SK-N-SH (cell line): ENCODE data around the gene PEMT. TPM values are rescaled to one million over a fixed set of nuclear protein-coding genes. Genes with fewer than 3 reads are reported as not detected.

Experiments
- CTCF ChIA-PET: fragments of 300-600, 350-600 bp; formaldehyde crosslinking; extraction: SDS; loops from one replicate; lab custom pipeline; 2021; lab: Yijun Ruan, JAX
- POLR2A ChIA-PET: fragments of 350-600 bp; sonication (Branson Sonifier 250); formaldehyde crosslinking; extraction: SDS; loops from one replicate; lab custom pipeline; 2020; ENCODE audit warnings: antibody characterized with exemption, inconsistent platforms; lab: Yijun Ruan, JAX
- DNase-seq: peaks from one replicate; pipeline ENCODE4 v3.0.0; 2012
- H2AFZ ChIP-seq: fragments of 200-600 bp; sonication (generic); 2 replicates; pipeline ENCODE4 v1.8.1; 2016; ENCODE audit warnings: antibody characterized with exemption, mild to moderate bottlenecking, low read depth
- H3F3A ChIP-seq: fragments of 200-600 bp; sonication (generic); replicated peaks from 2 replicates; pipeline ENCODE3; 2016; ENCODE audit warnings: antibody characterized with exemption, mild to moderate bottlenecking; ENCODE audit not compliant: insufficient read depth
- H3K27ac ChIP-seq, 2 experiments: fragments of 200-500 bp in 1 of 2; fragments of 200-600 bp in 1 of 2; sonication (Bioruptor generic) in 1 of 2; sonication (generic), shearing (Covaris generic) in 1 of 2; 2 replicates each; pipeline versions ENCODE4 v1.5.1 to v1.6.1; 2014 to 2016; ENCODE audit warnings: low read depth in 2 of 2, inconsistent platforms in 1 of 2, low read length in 1 of 2, mild to moderate bottlenecking in 1 of 2, mixed read lengths in 1 of 2
- H3K27me3 ChIP-seq: fragments of 200-600 bp; sonication (generic), shearing (Covaris generic); 2 replicates; pipeline ENCODE4 v1.6.1; 2016; ENCODE audit warnings: mixed run types; ENCODE audit not compliant: insufficient read depth
- H3K36me3 ChIP-seq, 2 experiments: fragments of 200-500 bp in 1 of 2; fragments of 200-600 bp in 1 of 2; sonication (Bioruptor generic) in 1 of 2; sonication (generic) in 1 of 2; replicated peaks in 1 of 2; 2 replicates each; pipeline versions ENCODE3 to v1.5.1; 2014 to 2016; ENCODE audit warnings: low read length in 1 of 2, mild to moderate bottlenecking in 1 of 2; ENCODE audit not compliant: insufficient read depth in 2 of 2, control insufficient read depth in 1 of 2
- H3K4me1 ChIP-seq, 2 experiments: fragments of 200-500 bp in 1 of 2; fragments of 200-600 bp in 1 of 2; sonication (Bioruptor generic) in 1 of 2; sonication (generic), shearing (Covaris generic) in 1 of 2; 2 replicates each; pipeline versions ENCODE4 v1.5.1 to v1.6.1; 2014 to 2016; ENCODE audit warnings: low read depth in 1 of 2, low read length in 1 of 2, mixed run types in 1 of 2; ENCODE audit not compliant: insufficient read depth in 2 of 2, control insufficient read depth in 1 of 2
- H3K4me2 ChIP-seq: fragments of 200-600 bp; sonication (generic), shearing (Covaris generic); 2 replicates; pipeline ENCODE4 v1.6.1; 2017; ENCODE audit warnings: mixed run types
- H3K4me3 ChIP-seq, 2 experiments: fragments of 200-500 bp in 1 of 2; fragments of 200-600 bp in 1 of 2; sonication (Bioruptor generic) in 1 of 2; sonication (generic), shearing (Covaris generic) in 1 of 2; 2 replicates each; pipeline versions ENCODE4 v1.5.1 to v1.8.1; 2014 to 2016; ENCODE audit warnings: low read depth in 2 of 2, inconsistent platforms in 1 of 2, low read length in 1 of 2, mild to moderate bottlenecking in 1 of 2, mixed read lengths in 1 of 2, moderate library complexity in 1 of 2
- H3K79me2 ChIP-seq: fragments of 200-600 bp; sonication (generic); 2 replicates; pipeline ENCODE4 v1.8.1; 2017; ENCODE audit warnings: mild to moderate bottlenecking; ENCODE audit not compliant: insufficient read depth
- H3K9ac ChIP-seq: fragments of 200-600 bp; sonication (generic); 2 replicates; pipeline ENCODE4 v1.6.1; 2017; ENCODE audit warnings: mixed run types
- H3K9me2 ChIP-seq: fragments of 200-600 bp; sonication (generic); 2 replicates; pipeline ENCODE4 v1.6.1; 2017; ENCODE audit warnings: mixed run types
- H3K9me3 ChIP-seq: fragments of 200-600 bp; sonication (generic); 2 replicates; pipeline ENCODE4 v1.6.1; 2017; ENCODE audit warnings: mixed run types, mild to moderate bottlenecking, moderate library complexity
- H4K20me1 ChIP-seq: fragments of 200-600 bp; sonication (generic); 2 replicates; pipeline ENCODE4 v1.6.1; 2017; ENCODE audit warnings: mild to moderate bottlenecking, mixed run types; ENCODE audit not compliant: insufficient read depth
- EP300 ChIP-seq, 2 experiments: IDR thresholded peaks; 2 replicates each; pipeline versions ENCODE4 v1.4.0 to v1.6.1; 2012; ENCODE audit warnings: borderline replicate concordance in 1 of 2, low read depth in 1 of 2, low read length in 1 of 2
- EZH2phosphoT487 ChIP-seq: fragments of 200-600 bp; sonication (generic); IDR thresholded peaks from 2 replicates; pipeline ENCODE4 v1.6.1; 2017; ENCODE audit warnings: low read depth, mixed run types, mild to moderate bottlenecking, antibody characterized with exemption, moderate library complexity, borderline replicate concordance
- FOSL2 ChIP-seq: IDR thresholded peaks from 2 replicates; pipeline ENCODE4 v1.4.0; 2012; ENCODE audit warnings: low read depth, mild to moderate bottlenecking, moderate library complexity, borderline replicate concordance
- FOXJ3 ChIP-seq: sonication (generic); formaldehyde crosslinking; IDR thresholded peaks from 2 replicates; pipeline ENCODE4 v1.5.1; 2020; ENCODE audit warnings: mild to moderate bottlenecking, missing genetic modification reagents
- JUND ChIP-seq: IDR thresholded peaks from 2 replicates; pipeline ENCODE4 v1.4.0; 2012
- MEF2A ChIP-seq: IDR thresholded peaks from 2 replicates; pipeline ENCODE4 v1.4.0; 2012; ENCODE audit warnings: low read depth, borderline replicate concordance
- NFIC ChIP-seq: IDR thresholded peaks from 2 replicates; pipeline ENCODE4 v1.4.0; 2012; ENCODE audit warnings: borderline replicate concordance
- NRF1 ChIP-seq: IDR thresholded peaks from 2 replicates; pipeline ENCODE4 v1.6.1; 2012; ENCODE audit warnings: low read depth, mild to moderate bottlenecking, low read length
- POLR2AphosphoS5 ChIP-seq: IDR thresholded peaks from 2 replicates; pipeline ENCODE4 v1.6.1; 2012; ENCODE audit warnings: low read depth, low read length
- RCOR1 ChIP-seq: fragments of 150-350 bp; IDR thresholded peaks from 2 replicates; pipeline ENCODE4 v1.6.1; 2017; ENCODE audit warnings: antibody characterized with exemption, low read length
- RXRA ChIP-seq: IDR thresholded peaks from 2 replicates; pipeline ENCODE4 v1.4.0; 2012; ENCODE audit warnings: low read depth, mild to moderate bottlenecking, borderline replicate concordance
- SIN3A ChIP-seq: IDR thresholded peaks from 2 replicates; pipeline ENCODE4 v1.6.1; 2012; ENCODE audit warnings: low read depth, mild to moderate bottlenecking, low read length, moderate library complexity, borderline replicate concordance
- SMC3 ChIP-seq: IDR thresholded peaks from 2 replicates; pipeline ENCODE4 v1.6.1; 2012; ENCODE audit warnings: low read depth, low read length, improper control_type of control experiment
- TCF12 ChIP-seq: IDR thresholded peaks from 2 replicates; pipeline ENCODE4 v1.4.0; 2012
- YY1 ChIP-seq: IDR thresholded peaks from 2 replicates; pipeline ENCODE4 v1.4.0; 2012; ENCODE audit warnings: low read depth, mild to moderate bottlenecking
- WGBS: methylation state at CpG from one replicate; pipeline ENCODE4 v1.1.6; 2017; ENCODE audit warnings: low lambda C conversion rate; 5-methylcytosine and 5-hydroxymethylcytosine counted together
- polyA plus RNA-seq, 3 experiments: library from polyadenylated mRNA; depleted of rRNA; stranded (reverse); fragments of >200 nt; gene quantifications; 2 replicates each; pipeline ENCODE4 v1.2.3, GENCODE V29; 2012
- TF ChIP-seq, protein P1 (sequence below): IDR thresholded peaks from 2 replicates; pipeline ENCODE4 v1.6.1; 2012; ENCODE audit warnings: mild to moderate bottlenecking, low read depth, low read length, moderate library complexity
- TF ChIP-seq, protein P2 (sequence below): IDR thresholded peaks from 2 replicates; pipeline ENCODE4; 2012
- TF ChIP-seq, protein P3 (sequence below): IDR thresholded peaks from 2 replicates; pipeline ENCODE4 v1.4.0; 2012; ENCODE audit warnings: low read depth
- TF ChIP-seq, protein P4 (sequence below): fragments of 150-350 bp; IDR thresholded peaks from 2 replicates; pipeline ENCODE4 v1.6.1; 2016; ENCODE audit warnings: mild to moderate bottlenecking, low read depth, low read length

The PEMT gene
- polyA plus RNA-seq, 1 of the 3 experiments (the other 2 are of a cell fraction), result 52.8 TPM

DNA sequence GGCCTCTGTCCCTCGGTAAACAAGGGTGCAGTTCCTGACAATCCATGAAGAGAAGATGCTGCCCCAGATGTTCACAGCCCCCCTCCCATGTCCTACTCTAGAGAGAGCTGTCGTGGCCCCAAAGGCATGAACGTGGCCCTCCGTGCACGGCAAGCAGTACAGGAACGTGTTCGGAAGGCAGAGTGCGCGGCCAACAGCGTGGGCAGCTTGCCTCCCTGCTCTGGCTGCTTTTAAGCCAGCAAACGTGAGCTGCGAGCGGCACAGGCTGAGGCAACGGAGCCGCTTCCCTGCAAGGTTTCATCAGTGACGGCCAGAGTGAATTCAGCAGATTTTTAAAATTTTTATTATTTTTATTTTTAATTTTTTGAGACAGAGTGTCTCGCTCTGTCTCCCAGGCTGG, 37.2 kb downstream of the PEMT start (continued):
- TF ChIP-seq, protein P1, sequence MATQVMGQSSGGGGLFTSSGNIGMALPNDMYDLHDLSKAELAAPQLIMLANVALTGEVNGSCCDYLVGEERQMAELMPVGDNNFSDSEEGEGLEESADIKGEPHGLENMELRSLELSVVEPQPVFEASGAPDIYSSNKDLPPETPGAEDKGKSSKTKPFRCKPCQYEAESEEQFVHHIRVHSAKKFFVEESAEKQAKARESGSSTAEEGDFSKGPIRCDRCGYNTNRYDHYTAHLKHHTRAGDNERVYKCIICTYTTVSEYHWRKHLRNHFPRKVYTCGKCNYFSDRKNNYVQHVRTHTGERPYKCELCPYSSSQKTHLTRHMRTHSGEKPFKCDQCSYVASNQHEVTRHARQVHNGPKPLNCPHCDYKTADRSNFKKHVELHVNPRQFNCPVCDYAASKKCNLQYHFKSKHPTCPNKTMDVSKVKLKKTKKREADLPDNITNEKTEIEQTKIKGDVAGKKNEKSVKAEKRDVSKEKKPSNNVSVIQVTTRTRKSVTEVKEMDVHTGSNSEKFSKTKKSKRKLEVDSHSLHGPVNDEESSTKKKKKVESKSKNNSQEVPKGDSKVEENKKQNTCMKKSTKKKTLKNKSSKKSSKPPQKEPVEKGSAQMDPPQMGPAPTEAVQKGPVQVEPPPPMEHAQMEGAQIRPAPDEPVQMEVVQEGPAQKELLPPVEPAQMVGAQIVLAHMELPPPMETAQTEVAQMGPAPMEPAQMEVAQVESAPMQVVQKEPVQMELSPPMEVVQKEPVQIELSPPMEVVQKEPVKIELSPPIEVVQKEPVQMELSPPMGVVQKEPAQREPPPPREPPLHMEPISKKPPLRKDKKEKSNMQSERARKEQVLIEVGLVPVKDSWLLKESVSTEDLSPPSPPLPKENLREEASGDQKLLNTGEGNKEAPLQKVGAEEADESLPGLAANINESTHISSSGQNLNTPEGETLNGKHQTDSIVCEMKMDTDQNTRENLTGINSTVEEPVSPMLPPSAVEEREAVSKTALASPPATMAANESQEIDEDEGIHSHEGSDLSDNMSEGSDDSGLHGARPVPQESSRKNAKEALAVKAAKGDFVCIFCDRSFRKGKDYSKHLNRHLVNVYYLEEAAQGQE, result no peak
- TF ChIP-seq SIN3A (no peak), TCF12 (no peak), NFIC (no peak)

DNA sequence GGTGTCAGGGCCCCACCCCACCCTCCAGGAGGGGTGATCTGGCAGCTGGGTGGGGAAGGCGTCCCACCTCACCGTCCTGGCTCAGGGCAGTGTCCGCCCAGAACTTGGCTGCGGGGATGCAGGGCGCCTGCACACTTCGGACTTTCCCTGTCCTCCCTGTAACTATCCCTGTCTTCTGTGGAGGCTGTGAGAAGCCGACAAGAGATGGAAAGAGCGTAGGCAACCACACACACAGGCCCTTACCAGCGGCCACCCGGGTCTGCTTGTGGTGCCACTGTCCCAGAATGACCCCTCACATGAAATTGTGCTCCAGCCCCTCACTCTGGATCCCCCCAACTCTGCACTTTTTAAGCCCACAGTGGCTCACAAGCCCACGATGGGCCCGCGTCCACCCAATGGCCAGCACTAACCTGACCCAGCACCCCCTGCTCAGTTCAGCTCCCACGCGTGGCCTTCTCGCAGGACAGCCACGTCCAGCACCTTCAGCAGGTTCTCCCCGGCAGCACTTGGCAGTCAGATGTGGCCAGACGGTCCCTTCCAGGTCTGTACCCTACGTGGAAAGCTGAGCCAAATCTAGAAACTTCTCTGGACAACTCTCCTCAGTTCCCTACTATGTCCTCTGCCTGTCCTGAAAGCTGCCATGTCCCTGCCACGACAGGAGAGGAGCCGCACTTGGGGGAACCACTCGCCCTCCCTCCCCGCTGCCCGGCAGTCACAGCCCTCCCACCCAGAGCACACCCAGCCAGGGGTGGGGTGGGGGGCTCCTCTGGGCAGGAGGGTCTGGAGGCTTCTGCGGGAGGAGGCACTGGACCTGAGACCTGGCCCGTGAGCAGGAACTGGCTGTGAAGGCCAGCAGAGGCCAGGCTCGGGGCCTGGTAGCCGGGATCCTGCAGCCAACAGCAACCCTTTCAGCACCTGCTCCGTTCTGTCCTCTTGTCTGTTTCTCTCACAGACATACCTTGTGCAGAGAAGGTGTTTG, 38.0 kb downstream of the PEMT start:
- peaks cover 0 to 20% of the 10 kb centered on the region in 2 experiments; a peak in 1 of 4 replicates for H3K4me1 ChIP-seq
- H3K36me3 ChIP-seq, result no peaks in the 10 kb centered on the region
- no peak overlapping the region for H2AFZ ChIP-seq
- no peak overlapping the region for H3K4me2 ChIP-seq
- ChIA-PET CTCF (interaction anchor here (2.2 to 5.4 kb wide), 2 partner anchors 15 to 57 kb away, joined by 15 to 18 read pairs; partner anchors contain the start of gene RASD1), POLR2A (no interaction called here)
- H3F3A ChIP-seq, result no peaks in the 10 kb centered on the region
- WGBS, result 90% methylated on average over 18 of the region's 30 CpGs
- no peaks in the 10 kb centered on the region for H3K9me2 ChIP-seq
- H3K79me2 ChIP-seq, result no peaks in the 10 kb centered on the region
- no peak overlapping the region for H3K27ac ChIP-seq
- H3K9me3 ChIP-seq, result no peaks in the 10 kb centered on the region
- no peak overlapping the region for H3K9ac ChIP-seq
- no peak for DNase-seq
- H4K20me1 ChIP-seq, result no peaks in the 10 kb centered on the region
- H3K4me3 ChIP-seq, result no peak overlapping the region
- H3K27me3 ChIP-seq, result no peaks in the 10 kb centered on the region
- TF ChIP-seq EP300 (IDR thresholded peaks at IDR 0.05; ENCODE audit: borderline replicate concordance in 1 of 2, low read depth in 1 of 2, low read length in 1 of 2) (no peak), RCOR1 (no peak), EZH2phosphoT487 (no peak), JUND (no peak), NRF1 (no peak), FOSL2 (no peak), NFIC (no peak), YY1 (no peak), MEF2A (no peak), SIN3A (no peak), RXRA (no peak), SMC3 (no peak), POLR2AphosphoS5 (no peak), FOXJ3 (no peak)
- TF ChIP-seq, protein P2, sequence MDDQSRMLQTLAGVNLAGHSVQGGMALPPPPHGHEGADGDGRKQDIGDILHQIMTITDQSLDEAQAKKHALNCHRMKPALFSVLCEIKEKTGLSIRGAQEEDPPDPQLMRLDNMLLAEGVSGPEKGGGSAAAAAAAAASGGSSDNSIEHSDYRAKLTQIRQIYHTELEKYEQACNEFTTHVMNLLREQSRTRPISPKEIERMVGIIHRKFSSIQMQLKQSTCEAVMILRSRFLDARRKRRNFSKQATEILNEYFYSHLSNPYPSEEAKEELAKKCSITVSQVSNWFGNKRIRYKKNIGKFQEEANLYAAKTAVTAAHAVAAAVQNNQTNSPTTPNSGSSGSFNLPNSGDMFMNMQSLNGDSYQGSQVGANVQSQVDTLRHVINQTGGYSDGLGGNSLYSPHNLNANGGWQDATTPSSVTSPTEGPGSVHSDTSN, result no peak
- TF ChIP-seq, protein P3, sequence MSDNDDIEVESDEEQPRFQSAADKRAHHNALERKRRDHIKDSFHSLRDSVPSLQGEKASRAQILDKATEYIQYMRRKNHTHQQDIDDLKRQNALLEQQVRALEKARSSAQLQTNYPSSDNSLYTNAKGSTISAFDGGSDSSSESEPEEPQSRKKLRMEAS, result no peak
- TF ChIP-seq, protein P4, sequence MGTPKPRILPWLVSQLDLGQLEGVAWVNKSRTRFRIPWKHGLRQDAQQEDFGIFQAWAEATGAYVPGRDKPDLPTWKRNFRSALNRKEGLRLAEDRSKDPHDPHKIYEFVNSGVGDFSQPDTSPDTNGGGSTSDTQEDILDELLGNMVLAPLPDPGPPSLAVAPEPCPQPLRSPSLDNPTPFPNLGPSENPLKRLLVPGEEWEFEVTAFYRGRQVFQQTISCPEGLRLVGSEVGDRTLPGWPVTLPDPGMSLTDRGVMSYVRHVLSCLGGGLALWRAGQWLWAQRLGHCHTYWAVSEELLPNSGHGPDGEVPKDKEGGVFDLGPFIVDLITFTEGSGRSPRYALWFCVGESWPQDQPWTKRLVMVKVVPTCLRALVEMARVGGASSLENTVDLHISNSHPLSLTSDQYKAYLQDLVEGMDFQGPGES, result no peak
- TF ChIP-seq, protein P1, result no peak
